Choroid plexus epithelial cell (primary cell): Measurements from ENCODE around the gene SMOC2.

Experiments
- DNase-seq: peaks from one replicate; pipeline ENCODE4 v3.0.0-alpha.2; 2010; ENCODE audit warnings: low read depth
- H3K4me3 ChIP-seq: 2 replicates; pipeline ENCODE4 v1.5.1; 2011; ENCODE audit warnings: low read depth, mild to moderate bottlenecking, control low read depth, low read length, moderate library complexity
- CTCF ChIP-seq: conservative IDR thresholded peaks from 2 replicates; pipeline ENCODE4 v1.5.1; 2011; ENCODE audit warnings: low read depth, mild to moderate bottlenecking, control low read depth, inconsistent platforms, low read length, moderate library complexity

The SMOC2 gene

GRCh38 chr6:168415098-168415992 lies 25.6 kb upstream of the SMOC2 start:
- TF ChIP-seq CTCF: no peak
- DNase-seq: no peak
- H3K4me3 ChIP-seq: no peak overlapping the region

- no peak for DNase-seq
- H3K4me3 ChIP-seq: no peak overlapping the region
- TF ChIP-seq CTCF: no peak
Observed at GRCh38 chr6:168415993-168416530, 24.9 kb upstream of the SMOC2 start.

- no peak for DNase-seq
- no peak for TF ChIP-seq CTCF
- H3K4me3 ChIP-seq: no peak overlapping the region
Observed at GRCh38 chr6:168416531-168416930, 24.5 kb upstream of the SMOC2 start.

GRCh38 chr6:168417191-168417590 lies 23.8 kb upstream of the SMOC2 start:
- DNase-seq: no peak
- no peak for TF ChIP-seq CTCF
- H3K4me3 ChIP-seq: no peak overlapping the region

- TF ChIP-seq CTCF: no peak
Observed at GRCh38 chr6:168417679-168418557, 23.1 kb upstream of the SMOC2 start.

GRCh38 chr6:168418711-168419121 lies 22.3 kb upstream of the SMOC2 start:
- no peak overlapping the region for H3K4me3 ChIP-seq
- no peak for TF ChIP-seq CTCF
- no peak for DNase-seq

More at GRCh38 chr6:168417679-168418557, 23.1 kb upstream of the SMOC2 start:
- DNase-seq: no peak
- H3K4me3 ChIP-seq: no peak overlapping the region
